GM18499 (cell line): ENCODE measurements around the gene BMERB1.
"Not testable (repeated sequence)": the region's sequence is repeated elsewhere in the genome, so short reads cannot be mapped to it uniquely, and the experiment has no call there.

Source experiments
- ATAC-seq: cut with Tn5 transposase; IDR thresholded peaks from one replicate; pipeline ENCODE4 v1.9.1; 2021; ENCODE audit warnings: moderate number of reproducible peaks; ENCODE audit not compliant: insufficient read depth, unreplicated experiment

Gene BMERB1

DNA sequence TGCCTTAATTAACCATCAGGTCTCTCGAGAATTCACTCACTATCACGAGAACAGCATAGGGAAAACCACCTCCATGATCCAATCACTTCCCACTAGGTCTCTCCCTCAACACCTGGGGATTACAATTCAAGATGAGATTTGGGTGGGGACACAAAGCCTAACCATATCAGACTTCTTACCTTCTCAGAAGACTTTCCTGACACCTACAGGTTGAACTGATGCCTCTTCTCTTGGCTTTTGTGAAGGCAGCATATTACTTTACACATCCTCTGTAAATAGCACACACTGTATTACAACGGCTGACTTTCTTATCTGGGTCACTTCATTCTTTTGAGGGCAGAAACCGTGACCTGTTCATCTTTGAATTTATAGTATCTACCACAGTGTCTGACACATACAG, 23.6 kb downstream of the BMERB1 start:
- no peak for ATAC-seq

- ATAC-seq: no peak
Measured at GRCh38 chr16:15459791-15460190, 25.4 kb downstream of the BMERB1 start.

- ATAC-seq: no peak
Measured at GRCh38 chr16:15460601-15461000, 26.2 kb downstream of the BMERB1 start.

DNA sequence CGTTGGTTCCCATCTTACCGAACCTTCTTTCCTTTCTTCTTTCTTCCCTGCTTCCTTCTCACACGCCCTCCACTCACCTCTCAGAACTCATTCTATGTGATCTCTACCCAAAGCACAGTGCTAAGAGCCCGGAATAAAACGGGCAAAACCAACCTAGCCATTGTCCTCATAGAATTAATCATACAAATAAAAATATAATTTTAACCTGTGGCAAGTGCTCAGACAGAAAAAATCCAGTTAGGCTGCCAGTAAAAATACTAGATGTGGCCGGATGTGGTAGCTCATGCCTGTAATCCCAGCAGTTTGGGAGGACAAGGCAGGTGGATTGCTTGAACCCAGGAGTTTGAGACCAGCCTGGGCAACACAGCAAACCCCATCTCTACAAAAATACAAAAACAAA, 27.0 kb downstream of the BMERB1 start:
- ATAC-seq: no peak

- ATAC-seq: no peak
Measured at GRCh38 chr16:15464401-15465186, 30.2 kb downstream of the BMERB1 start.

DNA sequence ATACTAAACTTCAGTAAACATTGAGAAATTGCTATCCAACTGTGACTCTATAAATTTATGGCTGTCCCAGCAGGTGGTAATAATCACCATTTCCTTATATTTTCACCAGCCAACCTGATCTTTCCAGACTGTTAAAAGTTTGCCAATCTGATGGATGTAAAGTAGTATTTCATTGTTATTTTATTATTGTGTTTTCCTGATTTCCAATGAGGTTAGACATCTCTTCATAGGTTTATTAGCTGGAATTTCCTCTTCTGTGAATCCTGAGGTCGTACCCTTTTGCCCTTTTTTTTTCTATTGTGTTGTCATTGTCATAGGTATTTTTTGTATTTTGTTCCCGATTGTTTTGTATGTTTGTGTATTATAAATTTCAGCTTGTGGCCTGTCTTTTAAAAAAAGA, 31.7 kb downstream of the BMERB1 start:
- ATAC-seq: no peak

- ATAC-seq: no peak
Measured at GRCh38 chr16:15466886-15467781, 32.7 kb downstream of the BMERB1 start.

DNA sequence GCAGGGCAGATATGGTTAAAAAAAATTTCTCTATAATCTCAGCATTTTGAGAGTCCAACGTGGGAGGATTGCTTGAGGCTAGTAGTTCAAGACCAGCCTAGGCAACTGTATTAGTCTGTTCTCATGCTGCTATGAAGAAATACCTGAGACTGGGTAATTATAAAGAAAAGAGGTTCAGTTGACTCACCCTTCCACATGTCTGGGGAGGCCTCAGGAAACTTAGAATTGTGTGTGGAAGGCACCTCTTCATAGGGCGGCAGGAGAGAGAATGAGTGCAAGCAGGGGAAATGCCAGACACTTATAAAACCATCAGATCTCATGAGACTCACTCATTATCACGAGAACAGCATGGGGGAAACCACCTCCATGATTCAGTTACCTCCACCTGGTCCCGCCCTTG, 42.6 kb downstream of the BMERB1 start:
- ATAC-seq: not testable (repeated sequence)

DNA sequence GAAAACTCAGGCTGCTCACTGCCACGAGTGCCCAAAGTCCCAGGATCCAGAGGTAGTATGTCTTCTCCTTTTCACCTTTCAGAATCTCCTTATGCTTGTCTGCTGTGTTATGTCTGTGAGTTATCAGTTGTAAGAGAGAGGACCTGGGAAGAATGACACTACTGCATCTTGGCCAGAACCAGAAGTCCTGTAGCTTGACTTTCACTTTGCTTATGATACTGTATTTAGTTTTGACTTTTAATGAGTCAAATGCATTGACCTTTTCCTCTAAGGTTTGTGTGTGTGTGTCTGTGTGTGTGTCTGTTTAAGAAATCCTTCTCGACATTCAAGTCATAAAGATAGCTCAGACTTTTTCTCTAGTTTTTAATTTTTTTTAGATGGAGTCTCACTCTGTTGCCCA, 43.4 kb downstream of the BMERB1 start:
- no peak for ATAC-seq

- no peak for ATAC-seq
Measured at GRCh38 chr16:15482068-15482747, 47.8 kb downstream of the BMERB1 start.

DNA sequence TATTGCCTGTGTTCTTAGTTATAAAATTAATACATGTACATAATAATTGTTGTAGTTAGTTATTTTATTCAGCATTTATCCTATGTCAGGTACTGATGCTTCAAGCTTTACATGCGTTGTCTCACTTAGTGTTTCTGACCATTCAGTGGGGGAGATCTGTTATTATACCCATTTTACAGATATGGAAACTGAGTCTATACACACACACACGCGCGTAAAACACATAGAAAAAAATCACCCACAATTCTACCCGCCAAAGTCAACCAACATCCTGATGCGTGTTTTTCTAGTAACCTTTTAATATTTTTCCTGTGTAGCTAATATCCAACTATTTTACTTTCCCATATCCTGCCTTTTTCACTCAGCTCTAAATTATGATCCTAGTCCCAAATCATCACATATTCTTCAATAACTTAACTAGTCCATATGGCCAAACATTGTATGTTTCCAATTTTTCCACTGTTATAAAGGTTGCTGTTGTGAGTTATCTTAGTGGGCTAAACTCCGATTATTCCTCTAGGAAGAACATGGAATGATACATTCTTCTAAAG, 48.4 kb downstream of the BMERB1 start:
- no peak for ATAC-seq

DNA sequence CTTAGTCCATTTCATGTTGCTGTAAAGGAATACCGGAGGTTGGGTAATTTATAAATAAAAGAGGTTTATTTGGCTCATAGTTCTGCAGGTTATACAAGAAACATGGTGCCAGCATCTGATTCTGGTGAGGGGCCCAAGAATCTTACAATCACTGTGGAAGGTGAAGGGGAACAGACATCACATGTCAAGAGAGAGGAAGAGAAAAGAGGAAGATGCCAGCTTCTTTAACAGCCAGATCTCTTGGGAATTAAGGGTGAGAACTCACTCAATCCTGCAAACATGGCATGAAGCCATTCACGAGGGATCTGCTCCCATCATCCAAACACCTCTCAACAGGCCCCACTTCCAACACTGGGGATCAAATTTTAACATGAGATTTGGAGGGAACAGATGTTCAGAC, 49.5 kb downstream of the BMERB1 start:
- ATAC-seq: no peak

- no peak for ATAC-seq
Measured at GRCh38 chr16:15484662-15485061, 50.3 kb downstream of the BMERB1 start.

DNA sequence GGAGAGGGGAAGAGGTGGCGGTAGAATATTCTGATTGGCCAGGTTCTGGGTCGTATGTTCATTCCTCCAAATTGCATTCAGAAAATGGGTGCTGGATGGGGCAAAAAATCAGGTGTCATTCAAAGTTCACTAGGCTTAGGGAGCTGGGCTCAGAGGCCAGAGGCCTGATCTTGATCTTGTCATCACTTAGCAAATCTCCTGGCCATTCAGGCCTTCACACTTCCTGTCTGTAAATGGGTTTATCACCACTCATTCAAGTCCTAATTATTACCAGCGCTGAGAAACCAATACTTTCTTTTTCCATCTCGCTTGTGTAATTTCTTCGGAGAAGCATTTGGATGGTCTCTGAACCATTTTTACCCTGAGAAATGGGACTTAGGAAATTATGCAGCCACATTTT, 50.8 kb downstream of the BMERB1 start:
- ATAC-seq: no peak

DNA sequence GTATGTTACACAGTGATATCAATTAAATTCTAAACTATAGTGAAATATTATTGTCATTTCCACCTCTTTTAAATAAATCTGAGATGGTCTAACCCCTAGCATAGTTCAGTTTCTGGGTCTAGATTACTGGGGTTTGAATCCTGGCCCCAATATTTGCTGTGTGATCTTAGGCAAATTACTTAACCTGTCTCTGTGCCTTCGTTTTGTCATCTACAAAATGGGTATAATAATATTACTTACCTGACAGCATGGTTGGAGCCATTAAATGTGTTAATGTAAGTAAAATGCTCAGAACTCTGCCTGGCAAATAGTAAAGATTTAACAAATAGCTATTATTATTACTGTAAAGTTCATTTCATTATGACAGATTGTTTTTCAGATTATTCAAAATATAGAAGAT, 52.3 kb downstream of the BMERB1 start:
- ATAC-seq: no peak

DNA sequence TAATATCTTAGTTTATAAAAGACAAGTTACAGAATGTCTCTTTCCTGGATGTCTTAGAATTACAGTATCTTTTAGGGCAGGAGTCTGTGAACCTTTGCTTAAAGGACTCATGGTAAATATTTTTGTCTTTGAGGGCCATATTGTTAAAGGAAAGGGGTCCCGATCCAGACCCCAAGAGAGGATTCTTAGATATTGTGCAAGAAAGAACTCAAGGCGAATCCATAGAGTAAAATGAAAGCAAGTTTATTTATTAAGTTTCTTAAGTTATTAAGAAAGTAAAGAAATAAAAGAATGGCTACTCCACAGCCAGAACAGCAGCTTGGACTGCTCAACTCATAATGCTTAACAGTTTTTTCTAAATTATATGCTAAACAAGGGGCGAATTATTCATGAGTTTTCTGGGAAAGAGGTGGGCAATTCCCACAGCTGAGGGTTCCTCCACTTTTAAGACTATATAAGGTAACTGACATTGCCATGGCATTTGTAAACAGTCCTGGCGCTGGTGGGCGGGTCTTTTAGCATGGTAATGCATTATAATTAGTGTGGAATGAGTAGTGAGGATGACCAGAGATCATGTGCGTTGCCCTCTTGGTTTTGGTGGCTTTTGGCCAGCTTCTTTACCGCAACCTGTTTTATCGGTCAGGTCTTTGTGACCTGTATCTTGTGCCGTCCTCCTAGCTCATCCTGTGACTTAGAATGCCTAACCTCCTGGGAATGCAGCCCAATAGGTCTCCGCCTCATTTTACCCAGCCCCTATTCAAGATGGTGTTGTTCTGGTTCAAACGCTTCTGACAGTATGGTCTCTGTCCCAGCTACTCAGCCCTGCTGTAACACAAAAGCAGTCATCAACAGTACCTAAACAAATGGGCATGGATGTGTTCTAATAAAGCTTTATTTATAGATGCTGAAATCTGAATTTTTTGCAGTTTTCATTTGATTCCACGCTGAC, 53.2 kb downstream of the BMERB1 start:
- ATAC-seq: no peak

DNA sequence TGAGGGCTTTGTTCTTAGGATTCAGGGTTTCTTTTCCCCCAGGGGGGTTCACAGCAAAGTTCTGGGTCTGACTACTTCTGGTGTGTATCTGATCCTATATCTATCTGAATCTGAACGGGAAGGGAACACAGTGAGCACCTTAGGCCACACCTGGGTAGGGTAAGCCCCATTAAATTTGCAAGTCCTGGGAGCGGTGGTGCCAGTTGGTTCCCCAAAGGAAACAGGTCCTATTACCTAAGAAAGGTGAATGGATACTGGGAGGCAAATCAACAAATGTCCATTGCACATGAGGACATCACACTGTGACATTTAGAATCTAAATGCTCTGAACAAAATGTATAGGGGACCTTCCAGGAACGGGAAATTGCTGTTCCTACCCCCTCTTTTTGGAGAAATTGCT, 54.6 kb downstream of the BMERB1 start:
- no peak for ATAC-seq

GRCh38 chr16:15490123-15490711, 55.8 kb downstream of the BMERB1 start:
- no peak for ATAC-seq

- ATAC-seq: no peak
Measured at GRCh38 chr16:15491411-15491810, 57.0 kb downstream of the BMERB1 start.
